GM21576 (cell line): ENCODE results near the gene CYP2W1.

Experiments
- ATAC-seq: cut with Tn5 transposase; IDR thresholded peaks from one replicate; pipeline ENCODE4 v1.9.1; 2021; ENCODE audit warnings: mild to moderate bottlenecking, moderate library complexity; ENCODE audit not compliant: unreplicated experiment

The CYP2W1 gene

GRCh38 chr7:963236-964078 is 19.5 kb upstream of the CYP2W1 start:
- no peak for ATAC-seq

- ATAC-seq: no peak
These were observed 18.4 kb upstream of the CYP2W1 start for GRCh38 chr7:964401-965231.

- ATAC-seq: no peak
These were observed 16.5 kb upstream of the CYP2W1 start for GRCh38 chr7:966291-967069.

GRCh38 chr7:967361-968082 is 15.5 kb upstream of the CYP2W1 start:
- no peak for ATAC-seq

GRCh38 chr7:968205-969105 is 14.5 kb upstream of the CYP2W1 start:
- ATAC-seq: no peak

GRCh38 chr7:969403-969802 is 13.6 kb upstream of the CYP2W1 start:
- no peak for ATAC-seq

- no peak for ATAC-seq
These were observed 12.2 kb upstream of the CYP2W1 start for GRCh38 chr7:970744-971143.

GRCh38 chr7:972110-972509 is 10.9 kb upstream of the CYP2W1 start:
- ATAC-seq: no peak

- no peak for ATAC-seq
These were observed 10.2 kb upstream of the CYP2W1 start for GRCh38 chr7:972676-973309.

GRCh38 chr7:973312-973711 is 9.7 kb upstream of the CYP2W1 start:
- ATAC-seq: no peak

GRCh38 chr7:974172-974571 is 8.8 kb upstream of the CYP2W1 start:
- ATAC-seq: no peak

GRCh38 chr7:974820-975681 is 7.9 kb upstream of the CYP2W1 start, which contains the start of gene COX19:
TSS of gene COX19 (minus strand) at chr7:975549. CDS start at chr7:975509, 40 bp downstream.
- peak; percentile 69 for ATAC-seq

- no peak for ATAC-seq
These were observed 7.1 kb upstream of the CYP2W1 start for GRCh38 chr7:975702-976473.

- ATAC-seq: no peak
These were observed 6.1 kb upstream of the CYP2W1 start for GRCh38 chr7:976901-977325.

GRCh38 chr7:977326-978048 is 5.5 kb upstream of the CYP2W1 start:
- ATAC-seq: no peak

GRCh38 chr7:978049-978346 is 5.0 kb upstream of the CYP2W1 start:
- no peak for ATAC-seq
